GM18867 (cell line): ENCODE data around the gene FLNA.
"Not testable (repeated sequence)": the region's sequence is repeated elsewhere in the genome, so short reads cannot be mapped to it uniquely, and the experiment has no call there.

Source experiments
- ATAC-seq: cut with Tn5 transposase; IDR thresholded peaks from one replicate; pipeline ENCODE4 v1.9.1; 2021; ENCODE audit warnings: mild to moderate bottlenecking, moderate library complexity; ENCODE audit not compliant: unreplicated experiment

FLNA gene

GRCh38 chrX:154343620-154344019, 30.8 kb downstream of the FLNA start:
- peak; percentile 24 for ATAC-seq

GRCh38 chrX:154343063-154343462, 31.4 kb downstream of the FLNA start:
- ATAC-seq = not testable (repeated sequence)

- ATAC-seq = peak; percentile 72
Measured at GRCh38 chrX:154341399-154342298, 32.8 kb downstream of the FLNA start.

GRCh38 chrX:154334496-154334895, 39.9 kb downstream of the FLNA start:
- no peak for ATAC-seq

- peak; percentile 75 for ATAC-seq
Measured at GRCh38 chrX:154333837-154334271, 40.6 kb downstream of the FLNA start.

GRCh38 chrX:154333116-154333515, 41.3 kb downstream of the FLNA start:
- ATAC-seq = no peak

GRCh38 chrX:154332561-154332960, 41.9 kb downstream of the FLNA start:
- no peak for ATAC-seq

- no peak for ATAC-seq
Measured at GRCh38 chrX:154329294-154329693, 45.1 kb downstream of the FLNA start.

GRCh38 chrX:154328646-154329045, 45.8 kb downstream of the FLNA start:
- ATAC-seq = no peak

- ATAC-seq = no peak
Measured at GRCh38 chrX:154327038-154327820, 47.2 kb downstream of the FLNA start.

GRCh38 chrX:154325541-154325940, 48.9 kb downstream of the FLNA start:
- no peak for ATAC-seq

- no peak for ATAC-seq
Measured at GRCh38 chrX:154323537-154323936, 50.9 kb downstream of the FLNA start.

GRCh38 chrX:154322890-154323289, 51.5 kb downstream of the FLNA start:
- no peak for ATAC-seq

GRCh38 chrX:154321594-154321993, 52.8 kb downstream of the FLNA start:
- ATAC-seq = no peak

- no peak for ATAC-seq
Measured at GRCh38 chrX:154321152-154321551, 53.3 kb downstream of the FLNA start.

- ATAC-seq = no peak
Measured at GRCh38 chrX:154320406-154320805, 54.0 kb downstream of the FLNA start.

- ATAC-seq = no peak
Measured at GRCh38 chrX:154317391-154317995, 56.9 kb downstream of the FLNA start.

GRCh38 chrX:154315416-154315815, 59.0 kb downstream of the FLNA start:
- no peak for ATAC-seq

GRCh38 chrX:154313147-154313546, 61.3 kb downstream of the FLNA start:
- no peak for ATAC-seq

- no peak for ATAC-seq
Measured at GRCh38 chrX:154312116-154312515, 62.3 kb downstream of the FLNA start.
